Measurements from ENCODE around the gene CCDC77.

CCDC77 gene

GRCh38 chr12:388012-388411 lies 13.4 kb upstream of the CCDC77 start:
- peak overlapping the region; percentile 89 for H3K4me3 ChIP-seq (ENCODE audit: low read length)
- DNase-seq (ENCODE audit: low read depth) = no peak
- TF ChIP-seq CTCF (conservative IDR thresholded peaks at IDR 0.05; ENCODE audit: low read length) = no peak

- peak overlapping the region; percentile 89 for H3K4me3 ChIP-seq (ENCODE audit: low read length)
- peak; percentile 19 for DNase-seq (ENCODE audit: low read depth)
- TF ChIP-seq CTCF (conservative IDR thresholded peaks at IDR 0.05; ENCODE audit: low read length) = no peak
These were observed 12.8 kb upstream of the CCDC77 start for GRCh38 chr12:388541-389141.

- DNase-seq (ENCODE audit: low read depth) = peak; percentile 96
- TF ChIP-seq CTCF (conservative IDR thresholded peaks at IDR 0.05; ENCODE audit: low read length) = no peak
These were observed 12.0 kb upstream of the CCDC77 start, which contains the start of gene KDM5A for GRCh38 chr12:389142-390096. Gene KDM5A, minus strand, starts transcription at chr12:389320. Its CDS starts 229 bp downstream, at chr12:389091.

GRCh38 chr12:400828-401227 lies 616 bp upstream of the CCDC77 start:
- H3K4me3 ChIP-seq (ENCODE audit: low read length) = peak overlapping the region; percentile 96
- TF ChIP-seq CTCF (conservative IDR thresholded peaks at IDR 0.05; ENCODE audit: low read length) = no peak
- no peak for DNase-seq (ENCODE audit: low read depth)

More at GRCh38 chr12:389142-390096, 12.0 kb upstream of the CCDC77 start, which contains the start of gene KDM5A:
- H3K4me3 ChIP-seq (ENCODE audit: low read length) = peak within 1 kb of the TSS; percentile 89

GRCh38 chr12:402029-402389 lies 565 bp downstream of the CCDC77 start:
- TF ChIP-seq CTCF (conservative IDR thresholded peaks at IDR 0.05; ENCODE audit: low read length) = peak; percentile 57
- peak overlapping the region; percentile 96 for H3K4me3 ChIP-seq (ENCODE audit: low read length)
- peak; percentile 36 for DNase-seq (ENCODE audit: low read depth)

GRCh38 chr12:414859-415258 lies 13.4 kb downstream of the CCDC77 start:
- no peak for TF ChIP-seq CTCF (conservative IDR thresholded peaks at IDR 0.05; ENCODE audit: low read length)
- peak; percentile 8 for DNase-seq (ENCODE audit: low read depth)
- no peak overlapping the region for H3K4me3 ChIP-seq (ENCODE audit: low read length)
